Trophoblast cell (in vitro differentiated cells and primary cell): ENCODE results near the gene ZNF688.
A peak's percentile ranks its signal among the peaks of the same experiment; 100 is the strongest.

ENCODE experiments used
- DNase-seq, 2 donors: peaks; one replicate each; pipeline ENCODE4 v3.0.0-alpha.2; 2016
- H2AFZ ChIP-seq: 2 replicates; pipeline ENCODE4 v1.6.1; 2013; ENCODE audit warnings: low read length, moderate library complexity, mild to moderate bottlenecking; ENCODE audit not compliant: insufficient read depth, poor library complexity
- H2AK5ac ChIP-seq: 2 replicates; pipeline ENCODE4 v1.6.1; 2013; ENCODE audit warnings: mild to moderate bottlenecking, low read length
- H2BK120ac ChIP-seq: 2 replicates; pipeline ENCODE4 v1.6.1; 2013; ENCODE audit warnings: low read length, mild to moderate bottlenecking, moderate library complexity; ENCODE audit not compliant: insufficient read depth, poor library complexity
- H2BK12ac ChIP-seq: 2 replicates; pipeline ENCODE4 v1.6.1; 2013; ENCODE audit warnings: mild to moderate bottlenecking, low read length, moderate library complexity
- H2BK5ac ChIP-seq: 2 replicates; pipeline ENCODE4 v1.6.1; 2013; ENCODE audit warnings: low read length, low read depth, moderate library complexity, mild to moderate bottlenecking; ENCODE audit not compliant: poor library complexity
- H3K14ac ChIP-seq: 2 replicates; pipeline ENCODE4 v1.6.1; 2013; ENCODE audit warnings: mild to moderate bottlenecking, low read length
- H3K18ac ChIP-seq: 2 replicates; pipeline ENCODE4 v1.6.1; 2013; ENCODE audit warnings: mild to moderate bottlenecking, low read length
- H3K23ac ChIP-seq: 2 replicates; pipeline ENCODE4 v1.6.1; 2013; ENCODE audit warnings: low read length
- H3K27ac ChIP-seq: 2 replicates; pipeline ENCODE4 v1.5.1; 2013; ENCODE audit warnings: low read depth, mild to moderate bottlenecking, inconsistent platforms, low read length, moderate library complexity
- H3K27me3 ChIP-seq: 2 replicates; pipeline ENCODE4 v1.6.1; 2013; ENCODE audit warnings: inconsistent platforms, mild to moderate bottlenecking, low read length, moderate library complexity; ENCODE audit not compliant: insufficient read depth
- H3K36me3 ChIP-seq, 2 experiments: 1 replicate in 1 of 2; 2 replicates in 1 of 2; pipeline ENCODE4 v1.6.1; 2013; ENCODE audit warnings: low read length in 2 of 2, mild to moderate bottlenecking in 2 of 2, moderate library complexity in 1 of 2; ENCODE audit not compliant: insufficient read depth in 2 of 2, control insufficient read depth in 1 of 2
- H3K4ac ChIP-seq: 2 replicates; pipeline ENCODE4 v1.6.1; 2013; ENCODE audit warnings: low read depth, mild to moderate bottlenecking, low read length, moderate library complexity
- H3K4me1 ChIP-seq, 2 experiments: 1 replicate in 1 of 2; 2 replicates in 1 of 2; pipeline ENCODE4 v1.6.1; 2013; ENCODE audit warnings: low read length in 2 of 2, mild to moderate bottlenecking in 2 of 2, moderate library complexity in 1 of 2; ENCODE audit not compliant: insufficient read depth in 2 of 2, control insufficient read depth in 1 of 2
- H3K4me2 ChIP-seq: 2 replicates; pipeline ENCODE4 v1.6.1; 2013; ENCODE audit warnings: inconsistent platforms, mild to moderate bottlenecking, low read length, moderate library complexity
- H3K4me3 ChIP-seq: 2 replicates; pipeline ENCODE4 v1.5.1; 2013; ENCODE audit warnings: mild to moderate bottlenecking, low read depth, low read length, inconsistent platforms
- H3K79me1 ChIP-seq: one replicate; pipeline ENCODE4 v1.6.1; 2013; ENCODE audit warnings: low read length
- H3K79me2 ChIP-seq: 2 replicates; pipeline ENCODE4 v1.6.1; 2013; ENCODE audit warnings: low read length, mild to moderate bottlenecking; ENCODE audit not compliant: control insufficient read depth, insufficient read depth, poor library complexity
- H3K9ac ChIP-seq: 2 replicates; pipeline ENCODE4 v1.6.1; 2013; ENCODE audit warnings: mild to moderate bottlenecking, low read length
- H3K9me3 ChIP-seq: 2 replicates; pipeline ENCODE4 v1.6.1; 2013; ENCODE audit warnings: low read depth, mild to moderate bottlenecking, control low read depth, inconsistent platforms, low read length; ENCODE audit not compliant: insufficient read depth
- H4K12ac ChIP-seq: 2 replicates; pipeline ENCODE4 v1.6.1; 2013; ENCODE audit warnings: low read depth, mild to moderate bottlenecking, low read length, moderate library complexity
- H4K8ac ChIP-seq: 2 replicates; pipeline ENCODE4 v1.6.1; 2013; ENCODE audit warnings: low read depth, mild to moderate bottlenecking, low read length, moderate library complexity
- H4K91ac ChIP-seq: one replicate; pipeline ENCODE4 v1.6.1; 2013; ENCODE audit warnings: low read depth, mild to moderate bottlenecking, low read length, moderate library complexity
- WGBS: extraction: QIAGEN DNeasy Blood & Tissue Kit; methylation state at CpG from one replicate; pipeline ENCODE4 v1.1.7; 2013; ENCODE audit warnings: missing lambda C conversion rate; ENCODE audit not compliant: insufficient read length, insufficient coverage; ENCODE audit errors: extremely low coverage; 5-methylcytosine and 5-hydroxymethylcytosine counted together

The ZNF688 gene

DNA sequence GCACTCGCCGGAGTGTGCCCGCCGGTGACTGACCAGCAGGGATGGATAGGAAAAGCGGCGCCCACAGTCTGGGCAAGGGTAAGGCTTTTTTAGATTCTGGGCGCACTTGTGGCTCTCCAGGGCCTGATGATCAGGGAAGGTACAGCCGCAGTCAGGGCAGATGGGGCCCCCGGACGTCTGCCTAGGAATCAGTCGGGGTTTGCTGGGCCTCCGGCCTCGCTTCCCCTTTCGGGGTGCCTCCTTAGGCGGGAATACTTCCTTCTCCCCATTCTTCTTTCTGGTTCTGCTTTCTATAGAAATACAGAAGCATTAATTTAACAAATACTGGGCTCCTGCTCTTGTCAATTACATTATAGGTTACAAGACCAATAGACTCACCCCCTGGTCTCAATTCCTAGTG lies 33.6 kb upstream of the ZNF688 start:
- Histone ChIP-seq H3K36me3 (peaks cover 15 to 30% of the 10 kb centered on the region in 2 experiments), H2BK12ac (no peak overlapping the region), H3K14ac (no peak overlapping the region), H3K9me3 (peaks cover 2% of the 10 kb centered on the region), H4K12ac (no peak overlapping the region), H2AFZ (no peak overlapping the region), H2BK120ac (no peak overlapping the region), H3K27ac (no peak overlapping the region), H2BK5ac (no peak overlapping the region), H2AK5ac (no peak overlapping the region), H4K91ac (no peak overlapping the region), H3K27me3 (no peaks in the 10 kb centered on the region), H3K79me2 (peaks cover 5% of the 10 kb centered on the region), H3K18ac (no peak overlapping the region), H3K4me3 (no peak overlapping the region), H3K4me1 (no peaks in the 10 kb centered on the region), H3K4ac (no peak overlapping the region), H3K4me2 (no peak overlapping the region), H4K8ac (no peak overlapping the region), H3K23ac (no peak overlapping the region), H3K79me1 (peaks cover 5% of the 10 kb centered on the region), H3K9ac (no peak overlapping the region)
- no CpG with 5 or more reads among the region's 15 CpGs for WGBS
- DNase-seq: peak in 1 of 2 donors; percentile 1

- Histone ChIP-seq H4K91ac (no peak overlapping the region), H2AFZ (no peak overlapping the region), H3K4me2 (no peak overlapping the region), H2BK120ac (no peak overlapping the region), H3K18ac (no peak overlapping the region), H3K4ac (no peak overlapping the region), H2AK5ac (no peak overlapping the region), H3K23ac (no peak overlapping the region), H3K79me1 (no peaks in the 10 kb centered on the region), H3K27ac (no peak overlapping the region), H3K9ac (no peak overlapping the region), H3K4me1 (no peaks in the 10 kb centered on the region), H4K8ac (no peak overlapping the region), H3K14ac (no peak overlapping the region), H3K4me3 (peak overlapping the region; percentile 16), H2BK12ac (no peak overlapping the region), H2BK5ac (no peak overlapping the region), H3K36me3 (peaks cover 15 to 30% of the 10 kb centered on the region in 2 experiments), H4K12ac (no peak overlapping the region), H3K27me3 (no peaks in the 10 kb centered on the region), H3K79me2 (no peaks in the 10 kb centered on the region), H3K9me3 (peaks cover 2% of the 10 kb centered on the region)
- no peak for DNase-seq
- no CpG with 5 or more reads among the region's 49 CpGs for WGBS
Measured at GRCh38 chr16:30604316-30604947, 32.9 kb upstream of the ZNF688 start.

DNA sequence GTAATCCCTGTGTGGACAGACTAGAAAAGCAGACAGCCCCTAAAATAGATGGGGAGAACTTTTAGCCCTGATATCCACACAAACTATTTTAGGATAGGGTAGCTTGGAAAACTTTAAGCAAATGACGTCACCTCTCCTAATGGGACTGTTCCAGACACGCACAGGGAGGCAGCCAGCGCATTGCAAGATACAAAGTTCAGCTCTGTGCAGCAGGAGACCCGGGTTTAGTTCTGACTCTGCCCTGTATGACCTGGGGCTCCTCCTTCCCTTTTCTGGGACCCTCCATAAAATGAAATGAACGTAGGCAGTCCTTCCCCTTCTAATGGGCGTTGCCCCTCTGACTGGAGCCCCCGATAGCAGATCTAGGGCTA lies 32.4 kb upstream of the ZNF688 start:
- no peak overlapping the region for H3K4ac ChIP-seq
- no peak overlapping the region for H4K91ac ChIP-seq
- H3K4me2 ChIP-seq: no peak overlapping the region
- no peak overlapping the region for H4K12ac ChIP-seq
- no peaks in the 10 kb centered on the region for H3K79me1 ChIP-seq
- DNase-seq: no peak
- no peak overlapping the region for H4K8ac ChIP-seq
- no peaks in the 10 kb centered on the region for H3K79me2 ChIP-seq
- no peak overlapping the region for H2AFZ ChIP-seq
- no peak overlapping the region for H2BK12ac ChIP-seq
- H2AK5ac ChIP-seq: no peak overlapping the region
- no peak overlapping the region for H2BK120ac ChIP-seq
- no peak overlapping the region for H3K27ac ChIP-seq
- H3K9me3 ChIP-seq: peaks cover 2% of the 10 kb centered on the region
- WGBS: no CpG with 5 or more reads among the region's 7 CpGs
- H3K9ac ChIP-seq: no peak overlapping the region
- H2BK5ac ChIP-seq: no peak overlapping the region
- H3K14ac ChIP-seq: no peak overlapping the region
- H3K18ac ChIP-seq: no peak overlapping the region
- H3K36me3 ChIP-seq: peaks cover 15 to 30% of the 10 kb centered on the region in 2 experiments
- no peaks in the 10 kb centered on the region for H3K4me1 ChIP-seq
- no peaks in the 10 kb centered on the region for H3K27me3 ChIP-seq
- no peak overlapping the region for H3K4me3 ChIP-seq
- H3K23ac ChIP-seq: no peak overlapping the region

GRCh38 chr16:30602616-30603277 lies 31.2 kb upstream of the ZNF688 start:
- H3K14ac ChIP-seq: no peak overlapping the region
- H3K4me1 ChIP-seq: no peaks in the 10 kb centered on the region
- H2BK5ac ChIP-seq: no peak overlapping the region
- no peak overlapping the region for H3K4me2 ChIP-seq
- H3K36me3 ChIP-seq: peaks cover 14 to 28% of the 10 kb centered on the region in 2 experiments
- H3K18ac ChIP-seq: no peak overlapping the region
- no peak overlapping the region for H3K27ac ChIP-seq
- H3K4me3 ChIP-seq: no peak overlapping the region
- H3K27me3 ChIP-seq: no peaks in the 10 kb centered on the region
- no peak overlapping the region for H3K9ac ChIP-seq
- H3K79me1 ChIP-seq: no peaks in the 10 kb centered on the region
- H2BK12ac ChIP-seq: no peak overlapping the region
- no peak overlapping the region for H2AFZ ChIP-seq
- peak in 1 of 2 donors; percentile 12 for DNase-seq
- no peak overlapping the region for H3K4ac ChIP-seq
- H4K12ac ChIP-seq: no peak overlapping the region
- no peak overlapping the region for H3K23ac ChIP-seq
- H3K9me3 ChIP-seq: peaks cover 2% of the 10 kb centered on the region
- H2AK5ac ChIP-seq: no peak overlapping the region
- H4K8ac ChIP-seq: no peak overlapping the region
- no CpG with 5 or more reads among the region's 4 CpGs for WGBS
- no peak overlapping the region for H4K91ac ChIP-seq
- no peak overlapping the region for H2BK120ac ChIP-seq
- no peaks in the 10 kb centered on the region for H3K79me2 ChIP-seq
